GM12874 (cell line): ENCODE data around the gene AUTS2.

Experiments
- CTCF ChIP-seq: IDR thresholded peaks from 2 replicates; pipeline ENCODE4 v1.5.1; 2011; ENCODE audit warnings: low read depth, mild to moderate bottlenecking, control low read depth, low read length, moderate library complexity; ENCODE audit not compliant: insufficient read depth

Gene AUTS2

DNA sequence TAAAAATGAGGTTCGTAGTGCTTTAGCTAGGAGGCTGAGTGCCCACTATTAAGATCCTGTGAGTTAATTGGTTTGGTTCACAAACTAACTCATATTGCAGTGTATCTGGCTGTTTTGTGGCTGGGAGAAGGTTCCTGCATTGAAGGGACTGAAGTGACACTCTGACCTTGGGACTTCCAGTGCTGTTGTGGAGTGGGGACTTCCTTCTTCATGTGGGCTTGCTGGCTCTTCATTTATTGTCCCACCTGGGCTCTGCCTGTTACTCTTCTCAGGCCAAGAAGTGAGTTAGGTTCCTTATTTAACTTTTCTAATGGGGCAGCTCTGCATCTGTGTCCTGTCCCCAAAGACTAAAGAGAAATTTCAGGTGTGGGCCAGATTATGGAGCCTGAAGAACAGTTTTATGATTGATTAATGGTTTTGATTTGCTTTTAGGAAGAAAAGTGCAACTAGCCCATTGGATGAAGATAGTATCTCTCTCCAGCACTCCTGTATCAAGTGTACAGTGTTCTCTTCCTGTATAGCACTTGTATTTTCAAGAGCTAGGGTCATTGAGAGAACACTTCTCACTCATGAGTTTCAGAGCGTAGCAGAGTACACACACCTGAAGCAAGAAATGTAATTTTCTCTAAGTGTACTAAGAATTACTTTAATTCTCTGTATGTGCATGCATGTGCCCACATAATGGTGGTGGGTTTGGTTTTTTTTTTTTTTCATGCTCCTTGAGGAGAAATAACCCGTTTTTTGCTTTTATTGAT lies 54.8 kb downstream of the AUTS2 start:
- no peak for TF ChIP-seq CTCF

GRCh38 chr7:69653806-69654205 lies 55.5 kb downstream of the AUTS2 start:
- TF ChIP-seq CTCF: no peak

- TF ChIP-seq CTCF: no peak
These were observed 56.1 kb downstream of the AUTS2 start for GRCh38 chr7:69654381-69654780.

DNA sequence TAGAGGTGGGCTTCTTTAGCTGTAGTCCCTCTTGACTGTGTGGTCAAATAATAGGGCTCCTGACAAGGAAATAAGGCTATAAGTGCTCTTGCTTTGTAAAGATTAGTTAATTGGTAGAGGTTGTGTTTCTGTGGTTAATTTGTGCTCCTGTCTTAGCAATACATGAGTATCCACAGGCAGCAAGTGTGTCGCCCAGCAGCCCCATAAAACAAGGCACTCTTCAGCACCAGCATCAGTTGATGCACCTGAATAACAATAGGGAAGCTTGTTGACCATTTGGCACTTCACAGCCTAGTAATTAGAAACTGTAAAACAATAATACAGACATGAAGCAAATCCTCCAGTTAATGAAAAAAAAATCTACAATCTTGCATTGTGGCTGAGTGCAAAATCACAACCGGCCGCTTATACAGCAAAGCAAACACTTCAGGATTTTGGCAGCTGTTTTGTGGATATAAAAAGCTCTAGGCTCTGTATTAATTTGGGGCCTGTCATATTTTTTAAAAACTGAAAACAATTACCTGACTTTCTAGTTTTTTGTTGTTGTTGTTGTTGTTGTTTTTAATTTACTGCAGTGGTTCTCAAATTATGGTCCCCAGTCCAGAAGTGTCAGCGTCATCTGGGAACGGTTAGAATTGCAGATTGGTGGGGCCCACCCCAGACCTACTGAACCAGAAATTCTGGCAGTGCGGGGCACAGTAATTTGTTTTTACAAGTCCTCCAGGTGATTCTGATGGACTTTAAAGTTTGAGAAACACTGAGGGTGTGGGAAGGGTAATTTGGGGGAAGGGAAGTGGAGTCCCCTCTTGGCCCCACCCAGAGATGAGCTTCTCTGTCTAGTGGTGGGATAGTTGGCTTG lies 56.8 kb downstream of the AUTS2 start:
- no peak for TF ChIP-seq CTCF

GRCh38 chr7:69656077-69656476 lies 57.8 kb downstream of the AUTS2 start:
- no peak for TF ChIP-seq CTCF

DNA sequence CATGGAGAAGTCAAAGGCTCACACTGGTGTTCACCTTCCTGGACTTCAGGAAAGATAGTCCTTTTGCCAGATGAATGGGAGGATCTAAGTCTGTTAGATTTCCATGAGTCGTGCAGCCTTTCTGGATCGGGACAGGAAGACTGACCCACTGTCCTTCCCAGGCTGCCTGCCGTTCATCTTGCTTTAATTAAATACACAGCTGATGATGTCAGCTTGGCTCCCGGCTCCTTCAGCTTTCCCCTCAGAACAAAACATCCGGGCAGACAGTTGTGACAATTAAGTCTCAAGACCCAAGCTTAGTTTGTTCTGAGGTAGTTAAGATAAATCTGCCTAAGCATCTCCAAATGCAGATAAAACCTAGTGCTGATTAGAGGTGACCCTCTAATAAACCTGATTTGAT lies 58.6 kb downstream of the AUTS2 start:
- TF ChIP-seq CTCF: no peak

GRCh38 chr7:69657331-69657730 lies 59.1 kb downstream of the AUTS2 start:
- no peak for TF ChIP-seq CTCF
